SJSA1 (cell line): ENCODE results near the gene CCNB1. TPM values are rescaled to one million over a fixed set of nuclear protein-coding genes. Genes with fewer than 3 reads are reported as not detected.

ENCODE experiments used
- total RNA-seq: library from RNA; depleted of rRNA; stranded (reverse); fragments of >200 nt; shearing (Covaris generic); gene quantifications from 2 replicates; pipeline ENCODE4 v1.2.3, GENCODE V29; 2014; rRNA removed

CCNB1 gene
- total RNA-seq, 1 experiment from 2014 or later, result 295 TPM

Other genes starting within 250 kb of the CCNB1 start
- 82.7 and 86.3 TPM in 2 replicates for gene SLC30A5, start 73.1 kb upstream of the CCNB1 start, total RNA-seq
- gene CENPH, start 22.4 kb downstream of the CCNB1 start, total RNA-seq, result 64.9 and 81.4 TPM in 2 replicates
- gene CDK7, start 67.7 kb downstream of the CCNB1 start, total RNA-seq, result 50.0 and 57.6 TPM in 2 replicates
- gene CCDC125, start 165.7 kb downstream of the CCNB1 start, total RNA-seq, result 2.4 and 4.4 TPM in 2 replicates
- gene AK6, start 202.4 kb downstream of the CCNB1 start, total RNA-seq, result 65.2 and 65.3 TPM in 2 replicates
- 114 and 118 TPM in 2 replicates for gene TAF9, start 202.4 kb downstream of the CCNB1 start, total RNA-seq
- gene RAD17, start 202.7 kb downstream of the CCNB1 start, total RNA-seq, result 27.3 and 30.0 TPM in 2 replicates
- gene MARVELD2, start 248.0 kb downstream of the CCNB1 start, total RNA-seq, result 0.13 and 0.16 TPM in 2 replicates